Nephron (organoid): ENCODE measurements around the gene CYP4F2.
"Not testable (repeated sequence)": the region's sequence is repeated elsewhere in the genome, so short reads cannot be mapped to it uniquely, and the experiment has no call there.

Experiments used
- H3K27ac Mint-ChIP-seq, 3 experiments: 2 replicates each; pipeline ENCODE4 v1.8.0; 2020; ENCODE audit warnings: mixed read lengths in 3 of 3, mild to moderate bottlenecking in 2 of 3, moderate library complexity in 1 of 3
- H3K27me3 Mint-ChIP-seq: 2 replicates; pipeline ENCODE4 v1.8.0; 2021; ENCODE audit warnings: low read depth, mild to moderate bottlenecking, moderate library complexity, mixed read lengths
- H3K36me3 Mint-ChIP-seq: 2 replicates; pipeline ENCODE4 v1.8.0; 2020; ENCODE audit warnings: low read depth, mixed read lengths
- H3K4me1 Mint-ChIP-seq: 2 replicates; pipeline ENCODE4 v1.8.0; 2020; ENCODE audit warnings: mixed read lengths
- H3K4me3 Mint-ChIP-seq, 3 experiments: 2 replicates each; pipeline ENCODE4 v1.8.0; 2020; ENCODE audit warnings: mild to moderate bottlenecking in 3 of 3, mixed read lengths in 3 of 3, moderate library complexity in 2 of 3
- H3K9me3 Mint-ChIP-seq: 2 replicates; pipeline ENCODE4 v1.8.0; 2020; ENCODE audit warnings: mixed read lengths
- TF ChIP-seq, protein P1 (sequence below), 3 experiments: fragments of 200-600 bp; sonication (generic); IDR thresholded peaks; one replicate each; pipeline ENCODE4 v1.5.0; 2021; ENCODE audit warnings: antibody characterized with exemption in 3 of 3; ENCODE audit not compliant: unreplicated experiment in 3 of 3

Gene CYP4F2

DNA sequence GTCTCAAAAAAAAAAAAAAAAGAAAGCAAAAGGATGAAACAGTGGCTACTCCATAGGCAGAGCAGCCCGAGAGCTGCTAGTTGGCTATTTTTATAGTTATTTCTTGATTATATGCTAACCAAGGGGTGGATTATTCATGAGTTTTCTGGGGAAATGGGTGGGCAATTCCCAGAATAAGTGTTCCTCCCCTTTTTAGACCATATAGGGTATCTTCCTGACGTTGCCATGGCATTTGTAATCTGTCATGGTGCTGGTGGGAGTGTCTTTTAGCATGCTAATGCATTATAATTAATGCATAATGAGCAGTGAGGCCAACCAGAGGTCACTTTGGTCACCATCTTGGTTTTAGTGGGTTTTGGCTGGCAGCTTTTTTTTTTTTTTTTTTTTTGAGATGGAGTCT, 57.0 kb downstream of the CYP4F2 start:
- H3K27ac Mint-ChIP-seq: no peak overlapping the region
- H3K27me3 Mint-ChIP-seq: no peaks in the 10 kb centered on the region
- TF ChIP-seq, protein P1, sequence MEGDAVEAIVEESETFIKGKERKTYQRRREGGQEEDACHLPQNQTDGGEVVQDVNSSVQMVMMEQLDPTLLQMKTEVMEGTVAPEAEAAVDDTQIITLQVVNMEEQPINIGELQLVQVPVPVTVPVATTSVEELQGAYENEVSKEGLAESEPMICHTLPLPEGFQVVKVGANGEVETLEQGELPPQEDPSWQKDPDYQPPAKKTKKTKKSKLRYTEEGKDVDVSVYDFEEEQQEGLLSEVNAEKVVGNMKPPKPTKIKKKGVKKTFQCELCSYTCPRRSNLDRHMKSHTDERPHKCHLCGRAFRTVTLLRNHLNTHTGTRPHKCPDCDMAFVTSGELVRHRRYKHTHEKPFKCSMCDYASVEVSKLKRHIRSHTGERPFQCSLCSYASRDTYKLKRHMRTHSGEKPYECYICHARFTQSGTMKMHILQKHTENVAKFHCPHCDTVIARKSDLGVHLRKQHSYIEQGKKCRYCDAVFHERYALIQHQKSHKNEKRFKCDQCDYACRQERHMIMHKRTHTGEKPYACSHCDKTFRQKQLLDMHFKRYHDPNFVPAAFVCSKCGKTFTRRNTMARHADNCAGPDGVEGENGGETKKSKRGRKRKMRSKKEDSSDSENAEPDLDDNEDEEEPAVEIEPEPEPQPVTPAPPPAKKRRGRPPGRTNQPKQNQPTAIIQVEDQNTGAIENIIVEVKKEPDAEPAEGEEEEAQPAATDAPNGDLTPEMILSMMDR (IDR thresholded peaks at IDR 0.05; ENCODE audit: unreplicated experiment in 3 of 3): no peak

DNA sequence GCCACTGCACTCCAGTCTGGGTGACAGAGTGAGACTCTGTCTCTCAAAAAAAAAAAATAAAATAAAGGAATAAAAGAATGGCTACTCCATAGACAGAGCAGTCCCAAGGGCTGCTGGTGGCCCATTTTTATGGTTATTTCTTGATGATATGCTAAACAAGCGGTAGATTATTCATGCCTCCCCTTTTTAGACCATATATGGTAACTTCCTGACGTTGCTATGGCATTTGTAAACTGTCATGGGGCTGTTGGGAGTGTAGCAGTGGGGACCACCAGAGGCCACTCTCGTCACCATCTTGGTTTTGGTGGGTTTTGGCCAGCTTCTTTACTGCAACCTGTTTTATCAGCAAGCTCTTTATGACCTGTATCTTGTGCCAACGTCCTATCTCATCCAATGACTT, 58.0 kb downstream of the CYP4F2 start:
- not testable (repeated sequence) for H3K4me1 Mint-ChIP-seq, H3K27ac Mint-ChIP-seq, H3K36me3 Mint-ChIP-seq, H3K4me3 Mint-ChIP-seq, H3K27me3 Mint-ChIP-seq
- peaks cover 36% of the 10 kb centered on the region for H3K9me3 Mint-ChIP-seq

More for the DNA sequence above, 57.0 kb downstream of the CYP4F2 start:
- Mint-ChIP-seq H3K4me1 (no peaks in the 10 kb centered on the region), H3K36me3 (peaks cover 2% of the 10 kb centered on the region), H3K4me3 (no peak overlapping the region), H3K9me3 (peaks cover 34% of the 10 kb centered on the region)

DNA sequence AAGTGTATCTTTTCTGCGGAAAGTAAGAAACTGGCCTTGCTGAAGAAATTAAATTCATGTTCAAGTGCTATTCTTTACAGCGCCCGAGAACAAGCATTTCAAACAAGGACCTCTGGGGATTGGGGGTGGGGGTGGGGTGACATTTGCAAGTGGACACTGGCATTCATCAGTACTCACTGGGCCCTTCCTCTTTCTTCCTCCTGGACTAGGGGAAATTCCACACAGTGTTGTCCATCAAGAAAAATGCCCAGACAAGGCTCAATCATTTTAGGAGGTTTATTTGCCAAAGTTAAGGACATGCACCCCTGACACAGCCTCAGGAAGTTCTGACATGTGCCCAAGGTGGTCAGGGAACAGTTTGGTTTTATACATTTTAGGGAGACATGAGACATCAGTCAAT, 59.5 kb downstream of the CYP4F2 start:
- TF ChIP-seq, protein P1 (IDR thresholded peaks at IDR 0.05; ENCODE audit: unreplicated experiment in 3 of 3): no peak
- H3K27me3 Mint-ChIP-seq: no peaks in the 10 kb centered on the region
- no peaks in the 10 kb centered on the region for H3K4me1 Mint-ChIP-seq
- H3K27ac Mint-ChIP-seq: no peak overlapping the region
- peaks cover 26% of the 10 kb centered on the region for H3K9me3 Mint-ChIP-seq
- no peak overlapping the region for H3K4me3 Mint-ChIP-seq
- H3K36me3 Mint-ChIP-seq: no peaks in the 10 kb centered on the region

DNA sequence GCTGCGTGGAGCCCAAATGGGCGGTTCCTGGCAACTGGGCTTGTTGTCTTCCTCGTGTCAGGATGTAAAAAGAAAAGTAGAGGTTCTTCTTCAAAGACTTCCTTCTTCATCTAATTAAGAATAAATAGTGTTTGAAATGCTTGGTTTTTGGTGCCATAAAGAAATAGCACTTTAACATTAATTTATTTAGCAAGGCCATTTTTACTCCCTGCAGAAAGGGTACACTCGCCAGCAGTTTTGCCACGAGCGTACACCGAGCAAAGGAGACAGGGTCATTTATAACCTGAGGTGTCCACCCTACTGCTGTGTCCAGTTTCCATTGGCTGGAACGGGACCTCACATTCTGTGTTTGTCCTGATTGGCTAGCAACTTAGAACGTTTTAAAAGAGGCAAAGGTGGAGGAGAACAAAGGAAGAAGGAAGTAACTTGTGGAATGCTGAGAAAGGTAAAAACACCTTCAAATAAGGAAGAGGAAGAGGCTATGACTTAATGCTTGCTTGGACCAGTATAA, 60.6 kb downstream of the CYP4F2 start:
- TF ChIP-seq, protein P1 (IDR thresholded peaks at IDR 0.05; ENCODE audit: unreplicated experiment in 3 of 3): no peak
- Mint-ChIP-seq H3K36me3 (no peaks in the 10 kb centered on the region), H3K9me3 (peaks cover 20% of the 10 kb centered on the region), H3K27me3 (no peaks in the 10 kb centered on the region), H3K27ac (no peak overlapping the region), H3K4me1 (no peaks in the 10 kb centered on the region), H3K4me3 (no peak overlapping the region)

DNA sequence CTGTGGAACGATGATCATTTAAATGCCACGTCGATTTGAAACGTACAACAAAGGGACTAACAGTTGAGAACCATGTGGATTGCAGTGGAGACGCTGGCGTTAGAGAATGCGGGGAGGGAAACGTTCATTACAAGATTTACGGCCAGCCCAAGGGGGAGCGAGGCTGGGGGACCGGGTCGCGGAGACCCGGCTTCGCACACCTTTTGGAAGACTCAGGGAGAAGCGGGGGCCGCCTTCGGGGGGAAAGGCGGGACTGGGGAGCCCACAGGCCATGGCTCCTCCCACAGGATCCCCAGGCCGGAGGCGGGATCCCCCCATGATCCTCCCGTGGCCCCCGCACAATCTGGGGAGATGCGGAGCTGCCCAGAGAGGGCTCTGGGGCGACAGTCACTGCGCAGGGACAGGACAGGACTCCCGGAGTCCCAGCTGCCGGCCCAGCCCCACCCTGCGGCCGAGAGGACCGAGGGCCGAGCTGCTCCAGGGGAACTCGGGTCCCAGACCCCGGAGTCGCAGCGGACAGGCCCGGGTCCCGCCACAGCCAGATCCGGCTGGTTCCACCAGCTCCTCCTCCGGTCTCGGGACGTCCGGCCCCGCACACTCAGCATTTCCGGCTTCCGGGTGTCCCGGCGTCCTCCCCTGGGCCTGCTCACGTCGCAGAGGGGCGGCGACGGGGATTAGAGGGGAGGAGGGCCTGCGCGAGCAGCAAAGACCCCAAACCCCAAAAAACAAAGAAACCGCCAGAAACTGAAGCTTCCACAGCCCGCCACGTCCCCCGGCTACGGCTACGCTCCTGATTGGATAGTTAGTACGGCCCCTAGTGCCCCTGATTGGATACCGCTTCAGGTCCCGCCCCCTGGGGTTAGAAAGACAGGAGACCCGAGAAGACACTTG, 61.3 kb downstream of the CYP4F2 start:
- no peaks in the 10 kb centered on the region for H3K36me3 Mint-ChIP-seq
- peaks cover 17% of the 10 kb centered on the region for H3K9me3 Mint-ChIP-seq
- H3K27me3 Mint-ChIP-seq: no peaks in the 10 kb centered on the region
- TF ChIP-seq, protein P1 (IDR thresholded peaks at IDR 0.05; ENCODE audit: unreplicated experiment in 3 of 3): no peak
- H3K4me3 Mint-ChIP-seq: no peak overlapping the region
- H3K27ac Mint-ChIP-seq: no peak overlapping the region
- H3K4me1 Mint-ChIP-seq: no peaks in the 10 kb centered on the region

DNA sequence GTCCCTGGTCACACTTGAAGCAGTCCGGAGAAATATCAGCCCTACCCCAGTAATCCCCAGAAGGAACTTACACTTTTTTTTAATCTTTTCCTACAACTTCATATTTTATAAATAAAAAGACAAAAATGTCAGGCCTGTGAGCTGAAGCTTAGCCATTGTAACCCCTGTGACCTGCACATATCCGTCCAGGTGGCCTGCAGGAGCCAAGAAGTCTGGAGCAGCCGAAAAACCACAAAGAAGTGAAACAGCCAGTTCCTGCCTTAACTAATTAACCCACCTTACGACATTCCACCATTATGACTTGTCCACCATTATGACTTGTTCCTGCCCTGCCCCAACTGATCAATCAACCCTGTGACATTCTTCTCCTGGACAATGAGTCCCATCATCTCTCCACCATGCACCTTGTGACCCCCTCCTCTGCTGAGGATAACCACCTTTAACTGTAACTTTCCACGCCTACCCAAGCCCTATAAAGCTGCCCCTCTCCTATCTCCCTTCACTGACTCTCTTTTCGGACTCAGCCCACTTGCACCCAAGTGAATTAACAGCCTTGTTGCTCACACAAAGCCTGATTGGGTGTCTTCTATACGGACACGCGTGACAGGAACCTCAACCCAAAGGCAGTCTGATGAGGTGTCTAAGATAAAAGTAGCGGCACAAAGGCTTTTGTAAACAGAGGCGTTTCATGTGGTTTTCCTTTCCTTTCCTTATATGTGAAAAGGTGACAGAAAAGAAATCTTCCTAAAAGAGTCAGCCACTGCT, 62.1 kb downstream of the CYP4F2 start:
- not testable (repeated sequence) for H3K36me3 Mint-ChIP-seq, H3K27ac Mint-ChIP-seq, H3K4me3 Mint-ChIP-seq, H3K27me3 Mint-ChIP-seq, H3K4me1 Mint-ChIP-seq
- peaks cover 19% of the 10 kb centered on the region for H3K9me3 Mint-ChIP-seq

DNA sequence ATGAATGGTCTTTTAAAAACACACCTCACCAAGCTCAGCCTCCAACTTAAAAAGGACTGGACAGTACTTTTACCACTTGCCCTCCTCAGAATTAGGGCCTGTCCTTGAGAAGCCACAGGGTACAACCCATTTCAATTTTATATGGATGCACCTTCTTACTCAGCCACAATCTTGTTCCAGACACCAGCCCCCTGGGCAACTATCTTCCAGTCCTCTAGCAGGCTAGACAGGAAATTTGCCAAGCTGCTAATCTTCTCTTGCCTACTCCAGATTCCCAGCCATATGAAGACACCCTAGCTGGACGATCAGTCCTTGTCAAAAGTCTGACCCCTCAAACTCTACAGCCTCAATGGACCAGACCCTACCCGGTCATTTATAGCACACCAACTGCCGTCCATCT, 63.6 kb downstream of the CYP4F2 start:
- not testable (repeated sequence) for H3K4me3 Mint-ChIP-seq, H3K27ac Mint-ChIP-seq, H3K36me3 Mint-ChIP-seq, H3K4me1 Mint-ChIP-seq, H3K27me3 Mint-ChIP-seq
- H3K9me3 Mint-ChIP-seq: peaks cover 30% of the 10 kb centered on the region
